Ovary (tissue), 3 donors: ENCODE measurements around the gene MYH9.

Experiments used
- EP300 ChIP-seq: sonication (generic); formaldehyde crosslinking; IDR thresholded peaks from one replicate; pipeline ENCODE4 v1.6.1; 2017; ENCODE audit warnings: antibody characterized with exemption
- POLR2A ChIP-seq: fragments of 450-650 bp; IDR thresholded peaks from one replicate; pipeline ENCODE4 v1.6.1; 2017; ENCODE audit warnings: antibody characterized with exemption, mild to moderate bottlenecking, moderate library complexity
- TF ChIP-seq, protein P1 (sequence below), 3 donors: fragments of 450-650 bp in 2 of 3; fragments of 200-600 bp in 1 of 3; IDR thresholded peaks; one replicate each; pipeline versions ENCODE4 v1.5.1 to v1.8.0; 2016 to 2022; ENCODE audit warnings: antibody characterized with exemption in 3 of 3, mild to moderate bottlenecking in 1 of 3
- donor health status: DM: no; HTN: no; CAD: no.

DNA sequence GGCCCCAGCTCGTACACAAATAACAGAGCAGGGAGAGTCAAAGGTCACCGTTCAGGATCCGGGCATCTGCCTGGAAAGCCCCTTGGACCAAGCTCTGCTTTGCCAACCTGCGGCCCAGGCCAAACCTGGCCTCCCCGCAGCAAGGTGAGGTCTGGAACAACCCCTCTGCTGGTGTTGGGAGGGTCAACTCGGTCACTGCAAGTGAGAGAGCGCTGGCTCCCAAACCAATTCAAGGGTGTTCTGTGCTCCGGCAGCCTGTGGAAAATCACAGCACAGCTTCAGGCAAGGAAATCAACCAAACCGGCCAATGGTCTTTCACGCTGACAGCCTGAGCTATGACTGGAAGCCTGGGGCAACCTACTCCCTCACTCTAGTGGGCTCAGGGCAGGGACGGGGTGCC lies 63.4 kb downstream of the MYH9 start:
- TF ChIP-seq POLR2A: no peak
- TF ChIP-seq, protein P1, sequence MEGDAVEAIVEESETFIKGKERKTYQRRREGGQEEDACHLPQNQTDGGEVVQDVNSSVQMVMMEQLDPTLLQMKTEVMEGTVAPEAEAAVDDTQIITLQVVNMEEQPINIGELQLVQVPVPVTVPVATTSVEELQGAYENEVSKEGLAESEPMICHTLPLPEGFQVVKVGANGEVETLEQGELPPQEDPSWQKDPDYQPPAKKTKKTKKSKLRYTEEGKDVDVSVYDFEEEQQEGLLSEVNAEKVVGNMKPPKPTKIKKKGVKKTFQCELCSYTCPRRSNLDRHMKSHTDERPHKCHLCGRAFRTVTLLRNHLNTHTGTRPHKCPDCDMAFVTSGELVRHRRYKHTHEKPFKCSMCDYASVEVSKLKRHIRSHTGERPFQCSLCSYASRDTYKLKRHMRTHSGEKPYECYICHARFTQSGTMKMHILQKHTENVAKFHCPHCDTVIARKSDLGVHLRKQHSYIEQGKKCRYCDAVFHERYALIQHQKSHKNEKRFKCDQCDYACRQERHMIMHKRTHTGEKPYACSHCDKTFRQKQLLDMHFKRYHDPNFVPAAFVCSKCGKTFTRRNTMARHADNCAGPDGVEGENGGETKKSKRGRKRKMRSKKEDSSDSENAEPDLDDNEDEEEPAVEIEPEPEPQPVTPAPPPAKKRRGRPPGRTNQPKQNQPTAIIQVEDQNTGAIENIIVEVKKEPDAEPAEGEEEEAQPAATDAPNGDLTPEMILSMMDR (IDR thresholded peaks at IDR 0.05): no peak
- no peak for TF ChIP-seq EP300
